GM21381 (cell line): ENCODE data around the gene ZGLP1.
"Not testable (repeated sequence)": the region's sequence is repeated elsewhere in the genome, so short reads cannot be mapped to it uniquely, and the experiment has no call there.

Experiments used
- ATAC-seq: cut with Tn5 transposase; IDR thresholded peaks from one replicate; pipeline ENCODE4 v1.9.1; 2021; ENCODE audit warnings: mild to moderate bottlenecking, moderate library complexity; ENCODE audit not compliant: unreplicated experiment

ZGLP1 gene

GRCh38 chr19:10309423-10309822 is at the start of gene ZGLP1:
Gene ZGLP1, minus strand, starts transcription at chr19:10309815.
- ATAC-seq: no peak

- ATAC-seq: no peak
Observed at GRCh38 chr19:10356431-10356830, 46.8 kb upstream of the ZGLP1 start.

GRCh38 chr19:10353793-10354391 is 44.3 kb upstream of the ZGLP1 start:
- no peak for ATAC-seq

- ATAC-seq: no peak
Observed at GRCh38 chr19:10352764-10353671, 43.4 kb upstream of the ZGLP1 start.

GRCh38 chr19:10346509-10346908 is 36.9 kb upstream of the ZGLP1 start:
- ATAC-seq: no peak

- ATAC-seq: no peak
Observed at GRCh38 chr19:10344780-10345179, 35.2 kb upstream of the ZGLP1 start.

GRCh38 chr19:10343495-10343894 is 33.9 kb upstream of the ZGLP1 start:
- ATAC-seq: no peak

- ATAC-seq: no peak
Observed at GRCh38 chr19:10339977-10340376, 30.4 kb upstream of the ZGLP1 start.

GRCh38 chr19:10339380-10339960 is 29.9 kb upstream of the ZGLP1 start, which contains the start of gene ICAM3:
Gene ICAM3, minus strand, starts transcription at chr19:10339624. Its CDS starts 10 bp downstream, at chr19:10339614.
- peak; percentile 72 for ATAC-seq

GRCh38 chr19:10338940-10339339 is 29.3 kb upstream of the ZGLP1 start:
- ATAC-seq: no peak

- not testable (repeated sequence) for ATAC-seq
Observed at GRCh38 chr19:10336725-10337124, 27.1 kb upstream of the ZGLP1 start.

GRCh38 chr19:10335352-10335985 is 25.9 kb upstream of the ZGLP1 start:
- ATAC-seq: no peak

- ATAC-seq: no peak
Observed at GRCh38 chr19:10334588-10335351, 25.2 kb upstream of the ZGLP1 start.

GRCh38 chr19:10333758-10334587 is 24.4 kb upstream of the ZGLP1 start:
- ATAC-seq: peak; percentile 8

GRCh38 chr19:10332965-10333757 is 23.5 kb upstream of the ZGLP1 start, which contains the start of gene RAVER1:
Gene RAVER1, minus strand, starts transcription at chr19:10333529. Its CDS starts 22 bp downstream, at chr19:10333507.
- ATAC-seq: peak; percentile 88

GRCh38 chr19:10332158-10332964 is 22.7 kb upstream of the ZGLP1 start:
- no peak for ATAC-seq

GRCh38 chr19:10329555-10329954 is 19.9 kb upstream of the ZGLP1 start:
- ATAC-seq: no peak
